HG02763 (cell line): ENCODE results near the gene FSTL5.
"Not testable (repeated sequence)": the region's sequence is repeated elsewhere in the genome, so short reads cannot be mapped to it uniquely, and the experiment has no call there.

Experiments used
- ATAC-seq: cut with Tn5 transposase; IDR thresholded peaks from one replicate; pipeline ENCODE4 v1.9.1; 2021; ENCODE audit warnings: mild to moderate bottlenecking, moderate library complexity; ENCODE audit not compliant: unreplicated experiment

The FSTL5 gene

GRCh38 chr4:161869511-161869910, 294.3 kb downstream of the FSTL5 start:
- no peak for ATAC-seq

DNA sequence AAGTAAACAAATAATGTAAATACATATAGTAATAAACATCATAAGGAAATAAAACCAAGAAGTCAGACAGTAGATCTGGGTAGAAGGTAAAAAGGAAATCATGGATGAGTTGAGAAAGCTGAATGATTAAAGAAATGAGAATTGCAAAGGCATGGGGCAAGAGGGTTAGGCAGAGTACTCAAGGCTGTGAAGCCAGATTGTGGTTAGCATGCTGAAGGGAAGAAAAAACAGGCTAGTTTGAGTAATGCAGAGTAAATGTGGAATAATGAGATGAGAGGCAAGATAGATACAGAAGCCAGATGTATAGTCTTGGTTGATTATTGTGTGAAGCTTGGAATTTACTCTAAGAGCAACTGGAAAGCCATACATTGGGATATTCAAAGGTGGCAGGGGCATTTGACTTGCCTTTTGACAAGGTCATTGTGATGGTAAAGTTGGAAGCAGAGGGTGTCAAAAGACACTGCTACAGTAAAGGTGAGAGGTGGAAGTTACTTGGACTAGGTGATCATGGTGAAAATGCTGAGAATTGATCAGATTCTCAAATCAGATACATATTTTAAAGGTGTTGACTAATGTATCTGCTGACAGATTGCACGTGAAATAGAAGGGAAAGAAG, 307.0 kb downstream of the FSTL5 start:
- no peak for ATAC-seq

- no peak for ATAC-seq
These were observed 313.2 kb downstream of the FSTL5 start for GRCh38 chr4:161850631-161851030.

DNA sequence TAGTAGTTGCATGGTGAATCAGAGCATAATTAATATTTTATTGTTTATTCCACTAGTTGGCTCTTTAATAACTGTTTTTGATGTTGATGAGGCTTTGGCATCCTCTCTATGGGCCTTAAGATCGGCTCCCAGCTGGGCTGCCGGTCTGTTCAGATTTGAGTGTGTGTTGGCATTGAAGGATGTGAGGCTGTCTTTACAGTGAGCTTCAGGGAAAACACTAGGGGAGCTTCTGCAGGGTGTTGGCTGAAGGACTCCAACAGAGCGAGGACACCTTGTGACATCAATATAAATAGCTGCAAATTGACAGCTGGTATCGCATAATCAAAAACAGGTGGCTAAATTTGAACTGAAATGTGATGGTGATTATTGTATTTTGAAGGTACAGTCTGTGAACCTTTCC, 322.0 kb downstream of the FSTL5 start:
- ATAC-seq = no peak

DNA sequence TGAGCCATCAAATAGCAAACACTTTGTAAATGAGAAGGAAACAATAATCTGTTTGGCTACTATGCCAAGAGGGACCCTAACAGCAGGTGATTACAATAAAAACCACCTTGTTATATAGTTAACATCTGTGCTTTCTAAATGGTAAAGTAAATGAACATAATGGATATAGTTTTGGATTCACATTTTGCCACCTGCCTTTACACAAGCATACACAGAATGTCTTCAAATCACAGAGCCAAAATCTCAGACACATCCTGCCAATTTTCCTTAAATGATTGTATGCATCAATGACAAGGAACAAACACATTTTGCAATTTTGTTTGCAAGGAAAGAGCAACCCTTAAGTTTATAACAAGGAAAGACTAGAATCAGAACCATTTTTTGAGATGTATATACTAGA, 334.2 kb downstream of the FSTL5 start:
- ATAC-seq = no peak

DNA sequence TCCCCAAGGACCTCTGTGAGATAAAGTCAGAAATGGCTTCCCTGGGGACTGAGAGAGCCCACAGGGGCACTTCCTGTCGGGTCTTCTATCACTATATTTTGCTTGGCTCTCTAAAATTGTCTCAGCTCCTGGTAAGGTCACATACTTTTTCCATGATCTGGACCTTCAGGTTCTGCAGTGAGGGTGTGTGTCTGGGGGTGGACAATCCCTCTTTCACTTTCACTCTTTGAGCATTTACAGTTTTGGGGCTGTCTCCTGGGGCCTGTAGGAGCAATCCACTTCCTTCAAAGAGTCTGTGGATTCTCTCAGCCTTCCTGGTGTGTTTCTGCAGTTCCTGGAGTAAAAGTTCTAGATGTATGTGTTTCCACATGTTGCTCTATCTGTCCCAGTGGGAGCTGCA, 335.7 kb downstream of the FSTL5 start:
- no peak for ATAC-seq

GRCh38 chr4:161827013-161827412, 336.8 kb downstream of the FSTL5 start:
- ATAC-seq = no peak

DNA sequence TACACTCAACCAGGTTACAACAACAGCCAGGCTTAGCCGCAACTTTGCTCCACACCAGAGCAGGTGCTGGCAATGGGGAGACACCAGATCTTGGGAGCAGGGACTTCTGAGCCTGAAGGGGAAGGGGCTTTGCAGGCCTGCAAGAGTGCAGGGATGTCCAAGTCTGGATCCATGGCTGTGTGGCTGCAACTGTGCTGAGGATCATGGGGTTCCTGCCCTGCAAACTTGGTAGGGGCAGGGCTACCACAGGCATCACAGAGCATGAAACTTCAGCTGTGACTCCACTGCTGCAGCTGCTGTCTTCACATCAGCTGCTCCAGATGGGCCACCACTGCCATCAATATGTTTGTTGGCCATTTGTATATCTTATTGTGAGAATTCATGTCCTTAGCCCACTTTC, 340.4 kb downstream of the FSTL5 start:
- no peak for ATAC-seq

DNA sequence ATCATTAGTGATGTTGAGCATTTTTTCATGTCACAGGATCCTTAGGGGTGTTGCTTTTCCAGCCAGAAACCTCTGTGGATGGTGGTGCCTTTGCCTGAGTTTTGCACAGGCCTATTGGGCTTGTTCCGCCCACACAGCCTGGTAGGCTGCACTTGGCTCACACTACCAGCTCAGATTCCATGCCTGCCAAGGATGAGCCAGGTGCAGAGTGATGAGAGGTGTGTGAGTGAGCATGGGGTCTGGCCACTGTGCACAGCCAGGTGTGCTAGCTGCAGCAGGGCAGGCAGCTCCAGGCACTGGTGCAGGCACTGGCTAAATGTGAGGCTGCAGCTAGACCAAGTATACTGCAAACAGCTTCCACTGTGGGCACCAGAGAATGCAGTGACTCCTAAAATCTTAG, 341.6 kb downstream of the FSTL5 start:
- ATAC-seq = no peak

GRCh38 chr4:161817914-161818313, 345.9 kb downstream of the FSTL5 start:
- ATAC-seq = no peak

GRCh38 chr4:161816958-161817357, 346.8 kb downstream of the FSTL5 start:
- ATAC-seq = no peak

DNA sequence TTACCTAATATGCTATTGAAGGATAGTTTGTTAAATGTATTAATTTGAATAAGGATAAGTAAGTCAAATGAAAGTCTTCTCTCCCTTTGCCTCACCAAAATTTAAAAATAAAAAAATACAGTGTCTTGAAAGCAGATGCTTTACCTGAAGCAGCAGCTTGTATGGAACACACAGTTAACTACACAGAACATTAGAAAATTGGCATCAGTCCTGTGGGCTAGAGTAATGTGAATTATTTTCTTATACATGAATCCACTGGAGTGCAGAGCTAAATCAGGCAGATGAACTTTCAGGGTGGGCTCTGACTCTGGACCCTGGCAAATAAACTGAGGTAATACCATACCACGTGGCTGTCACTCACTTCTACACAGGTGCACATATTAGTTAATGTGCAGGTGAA, 348.0 kb downstream of the FSTL5 start:
- no peak for ATAC-seq

- ATAC-seq = no peak
These were observed 349.9 kb downstream of the FSTL5 start for GRCh38 chr4:161813889-161814288.

GRCh38 chr4:161813389-161813788, 350.4 kb downstream of the FSTL5 start:
- ATAC-seq = no peak

DNA sequence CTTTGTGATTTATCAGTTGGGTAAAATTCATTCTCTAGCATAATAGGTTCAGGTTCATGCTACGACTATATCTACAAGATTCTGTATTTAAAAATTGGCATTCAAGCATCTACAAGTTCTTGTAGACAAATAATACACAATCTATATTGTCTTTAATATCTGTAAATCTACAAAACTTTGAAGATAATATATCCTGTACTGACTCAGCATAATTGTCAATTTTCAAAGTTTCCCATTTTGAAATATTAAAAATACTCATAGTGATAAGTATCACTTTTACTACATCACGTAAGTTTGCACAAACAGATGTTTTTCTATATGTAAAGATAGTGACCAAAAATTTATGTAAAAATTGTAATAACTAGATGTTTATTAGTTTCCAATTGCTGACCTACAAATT, 360.6 kb downstream of the FSTL5 start:
- ATAC-seq = no peak

GRCh38 chr4:161799710-161800109, 364.1 kb downstream of the FSTL5 start:
- ATAC-seq = no peak

- ATAC-seq = no peak
These were observed 370.8 kb downstream of the FSTL5 start for GRCh38 chr4:161792991-161793390.

DNA sequence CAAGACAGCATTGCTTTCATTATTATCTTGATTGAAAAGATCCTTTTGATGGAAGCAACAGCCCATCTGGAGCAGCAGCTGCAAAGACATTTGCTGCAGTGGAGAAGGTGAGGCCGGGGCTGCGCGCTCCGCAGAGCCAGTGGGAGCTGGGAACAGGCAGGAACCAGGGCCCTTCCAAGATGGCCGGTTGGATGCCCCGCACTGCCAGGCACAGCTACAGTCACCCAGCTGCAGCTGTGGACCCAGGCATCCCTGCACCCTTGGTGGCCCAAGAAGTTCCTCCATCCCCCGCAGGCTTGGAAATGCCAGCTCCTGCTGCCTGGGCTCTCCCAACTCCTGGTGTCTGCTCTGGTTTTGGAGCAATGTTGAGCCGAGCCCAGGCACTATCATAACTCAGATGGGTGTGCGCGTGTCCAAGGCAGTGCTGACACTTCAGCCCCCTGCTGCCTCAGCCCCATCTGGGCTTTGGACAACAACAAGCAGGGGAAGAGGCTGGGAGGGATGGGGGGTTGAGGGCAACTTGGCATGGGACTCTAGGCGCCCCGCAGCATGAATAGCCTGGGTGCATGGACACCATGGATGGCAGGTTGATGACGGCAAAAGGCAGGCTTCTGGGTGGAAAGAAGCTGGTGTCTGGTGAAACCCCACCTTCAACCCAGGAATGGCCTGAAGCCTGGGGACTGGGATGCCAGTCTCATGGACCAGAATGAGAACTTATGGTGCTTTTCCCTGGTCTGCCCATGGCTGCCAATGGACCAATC, 371.8 kb downstream of the FSTL5 start:
- ATAC-seq = no peak

GRCh38 chr4:161767116-161767515, 396.7 kb downstream of the FSTL5 start:
- ATAC-seq = no peak

- no peak for ATAC-seq
These were observed 401.0 kb downstream of the FSTL5 start for GRCh38 chr4:161762796-161763195.

DNA sequence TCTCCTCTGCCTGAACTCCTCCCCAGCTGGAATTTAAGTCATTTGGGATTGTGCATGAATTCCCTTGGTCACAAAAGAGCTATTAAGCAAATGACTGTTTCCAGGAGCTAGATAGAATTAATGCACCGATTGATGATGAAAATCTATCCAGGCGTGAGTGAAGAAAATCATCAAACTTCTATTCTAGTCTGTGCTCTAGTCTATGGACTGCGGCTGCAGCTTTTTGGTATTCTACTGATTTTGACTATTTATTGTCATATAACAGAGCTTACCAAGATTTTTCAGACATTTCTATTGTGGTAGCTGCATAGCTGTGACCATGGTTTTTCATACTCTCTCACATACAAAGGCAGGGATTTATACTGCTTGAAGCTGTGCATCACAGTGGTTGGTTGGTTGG, 403.8 kb downstream of the FSTL5 start:
- ATAC-seq = no peak

GRCh38 chr4:161758412-161758811, 405.4 kb downstream of the FSTL5 start:
- ATAC-seq = not testable (repeated sequence)

DNA sequence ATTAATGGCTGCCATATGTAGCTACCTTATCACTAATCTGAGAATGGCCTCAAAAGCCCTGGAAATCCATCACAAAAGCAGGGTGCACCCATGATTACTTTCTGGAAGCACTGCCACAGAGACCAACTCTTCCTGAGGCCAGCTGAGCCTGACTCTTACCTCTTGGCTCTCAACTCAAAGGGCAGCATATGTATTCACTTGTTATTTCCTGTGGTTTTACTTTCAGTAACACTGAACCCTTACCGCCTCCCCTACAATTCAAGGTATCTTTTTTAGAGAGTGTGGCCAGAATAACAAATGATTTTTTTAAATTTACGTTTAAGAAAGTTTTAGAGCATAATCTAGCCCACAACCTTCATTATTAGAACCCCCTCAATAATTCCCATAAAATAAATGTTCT, 434.9 kb downstream of the FSTL5 start:
- ATAC-seq = no peak
